T-helper 2 cell treated with Interferon-gamma antibody and Interleukin-4, amounts not matched to agents 5 μg/mL and 100 μg/mL, for 36 hours (primary cell): Measurements from ENCODE around the gene SLIT1.

Source experiments
- DNase-seq: peaks from one replicate; pipeline ENCODE4 v3.0.0; 2021; ENCODE audit warnings: low spot score
- H3K27ac Mint-ChIP-seq: one replicate; pipeline ENCODE4 v1.8.0; 2021; ENCODE audit warnings: mild to moderate bottlenecking, mixed read lengths
- H3K27me3 Mint-ChIP-seq: one replicate; pipeline ENCODE4 v1.8.0; 2021; ENCODE audit warnings: low read depth, mixed read lengths
- H3K36me3 Mint-ChIP-seq: one replicate; pipeline ENCODE4 v1.8.0; 2021; ENCODE audit warnings: low read depth, mixed read lengths
- H3K4me1 Mint-ChIP-seq: one replicate; pipeline ENCODE4 v1.8.0; 2021; ENCODE audit warnings: low read depth, mixed read lengths
- H3K4me3 Mint-ChIP-seq: one replicate; pipeline ENCODE4 v1.8.0; 2022; ENCODE audit warnings: mild to moderate bottlenecking, moderate library complexity, mixed read lengths
- H3K9me3 Mint-ChIP-seq: one replicate; pipeline ENCODE4 v1.8.0; 2021; ENCODE audit warnings: mixed read lengths

SLIT1 gene

DNA sequence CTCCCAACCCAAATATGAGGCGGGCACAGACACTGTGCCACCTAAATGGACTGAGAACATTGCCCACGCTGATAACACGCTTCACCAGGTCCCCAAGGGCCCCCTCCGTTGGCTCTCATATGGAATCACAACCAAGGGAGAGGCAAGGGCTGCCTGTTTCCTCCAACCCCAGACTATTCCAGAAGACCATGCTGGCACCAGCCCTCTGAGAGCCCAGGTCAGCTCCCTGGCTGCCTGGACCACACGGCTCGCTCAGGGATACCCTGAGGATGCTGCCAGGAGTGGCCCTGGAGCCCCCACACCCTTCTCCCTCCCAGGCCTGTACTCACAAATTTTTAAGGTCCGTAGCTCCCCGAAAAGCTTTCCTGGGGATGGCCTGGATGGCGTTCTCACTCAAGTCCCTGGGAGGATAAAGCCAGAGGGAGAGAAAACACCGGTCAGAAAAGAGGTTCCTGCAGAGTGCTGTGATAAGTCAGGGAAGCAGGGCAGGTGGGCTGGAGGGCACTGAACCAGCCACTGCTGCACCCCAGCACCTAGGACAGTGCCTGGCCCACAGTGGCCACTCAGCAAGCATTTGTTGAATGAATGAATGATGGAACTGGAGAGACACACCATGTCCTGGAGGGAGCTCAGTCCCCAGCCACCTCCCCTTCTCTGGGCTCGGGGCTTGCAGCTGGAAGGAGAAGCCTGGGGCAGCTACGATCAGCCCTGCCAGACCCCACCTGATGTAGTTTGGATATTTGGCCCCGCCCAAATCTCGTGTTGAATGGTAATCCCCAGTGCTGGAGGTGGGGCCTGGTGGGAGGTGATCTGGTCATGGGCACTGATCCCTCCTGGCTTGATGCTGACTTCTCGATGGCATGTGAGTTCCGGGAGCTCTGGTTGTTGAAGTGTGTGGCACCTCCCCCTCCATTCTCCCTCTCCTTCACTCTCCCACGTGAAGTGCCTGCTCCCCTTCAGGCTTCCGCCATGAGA lies 119.8 kb downstream of the SLIT1 start:
- Mint-ChIP-seq H3K36me3 (no peaks in the 10 kb centered on the region), H3K4me1 (peaks cover 7% of the 10 kb centered on the region), H3K27me3 (no peaks in the 10 kb centered on the region), H3K9me3 (peaks cover 8% of the 10 kb centered on the region), H3K27ac (no peak overlapping the region), H3K4me3 (no peak overlapping the region)
- DNase-seq, result no peak

- no peak for DNase-seq
- Mint-ChIP-seq H3K27ac (no peak overlapping the region), H3K4me3 (no peak overlapping the region), H3K9me3 (peaks cover 8% of the 10 kb centered on the region), H3K4me1 (peaks cover 7% of the 10 kb centered on the region), H3K27me3 (no peaks in the 10 kb centered on the region), H3K36me3 (no peaks in the 10 kb centered on the region)
These were observed 120.6 kb downstream of the SLIT1 start for GRCh38 chr10:97065128-97065527.

DNA sequence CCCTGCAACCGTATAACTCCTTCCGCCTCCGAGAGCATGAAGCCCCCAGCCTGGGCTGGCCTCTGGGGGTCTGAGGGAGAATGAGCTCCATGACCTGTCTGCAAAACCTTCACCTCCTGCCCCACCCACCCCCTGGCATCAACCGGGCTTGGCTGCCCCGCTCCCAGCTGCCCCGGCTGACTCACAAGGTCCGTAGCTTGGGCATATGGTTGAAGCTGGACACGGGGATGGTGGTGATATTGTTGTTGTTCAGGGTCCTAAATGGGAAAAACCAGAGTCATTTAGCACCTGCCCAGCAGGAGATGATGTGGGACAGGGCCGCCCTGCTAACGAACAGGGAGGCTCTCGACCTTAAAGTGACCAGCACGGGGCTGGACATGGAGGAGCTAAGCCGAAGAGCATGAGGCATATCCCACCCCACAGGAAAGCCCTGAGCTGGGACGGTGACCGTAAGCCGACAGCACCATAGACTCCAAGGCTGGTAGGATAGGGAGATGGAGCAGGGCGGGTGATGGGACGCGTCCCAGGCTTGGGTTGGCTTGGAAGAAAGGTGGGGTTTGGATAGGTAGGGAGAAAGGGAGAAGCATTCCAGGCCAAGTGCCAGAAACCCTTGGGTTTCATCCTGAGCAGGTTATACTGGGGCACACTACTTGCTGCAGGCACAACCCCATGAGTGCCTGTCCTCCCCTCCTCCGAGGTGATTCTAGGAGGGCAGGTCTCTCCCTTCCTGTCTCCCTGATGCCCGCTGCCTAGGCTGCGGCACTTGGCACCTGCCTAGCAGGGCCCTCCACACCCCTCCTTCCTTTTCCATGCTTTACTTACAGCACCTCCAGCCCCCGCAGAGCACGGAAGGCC lies 121.5 kb downstream of the SLIT1 start:
- H3K27me3 Mint-ChIP-seq, result no peaks in the 10 kb centered on the region
- no peaks in the 10 kb centered on the region for H3K36me3 Mint-ChIP-seq
- H3K27ac Mint-ChIP-seq, result no peak overlapping the region
- H3K4me3 Mint-ChIP-seq, result no peak overlapping the region
- H3K4me1 Mint-ChIP-seq, result no peaks in the 10 kb centered on the region
- no peak for DNase-seq
- H3K9me3 Mint-ChIP-seq, result peaks cover under 1% of the 10 kb centered on the region

- Mint-ChIP-seq H3K27ac (no peak overlapping the region), H3K36me3 (no peaks in the 10 kb centered on the region), H3K4me3 (no peak overlapping the region), H3K27me3 (no peaks in the 10 kb centered on the region), H3K4me1 (no peaks in the 10 kb centered on the region), H3K9me3 (no peaks in the 10 kb centered on the region)
- DNase-seq, result no peak
These were observed 122.3 kb downstream of the SLIT1 start for GRCh38 chr10:97063271-97063982.

GRCh38 chr10:97062456-97062855 lies 123.3 kb downstream of the SLIT1 start:
- Mint-ChIP-seq H3K9me3 (no peaks in the 10 kb centered on the region), H3K36me3 (no peaks in the 10 kb centered on the region), H3K4me3 (no peak overlapping the region), H3K27ac (no peak overlapping the region), H3K4me1 (no peaks in the 10 kb centered on the region), H3K27me3 (no peaks in the 10 kb centered on the region)
- DNase-seq, result no peak

DNA sequence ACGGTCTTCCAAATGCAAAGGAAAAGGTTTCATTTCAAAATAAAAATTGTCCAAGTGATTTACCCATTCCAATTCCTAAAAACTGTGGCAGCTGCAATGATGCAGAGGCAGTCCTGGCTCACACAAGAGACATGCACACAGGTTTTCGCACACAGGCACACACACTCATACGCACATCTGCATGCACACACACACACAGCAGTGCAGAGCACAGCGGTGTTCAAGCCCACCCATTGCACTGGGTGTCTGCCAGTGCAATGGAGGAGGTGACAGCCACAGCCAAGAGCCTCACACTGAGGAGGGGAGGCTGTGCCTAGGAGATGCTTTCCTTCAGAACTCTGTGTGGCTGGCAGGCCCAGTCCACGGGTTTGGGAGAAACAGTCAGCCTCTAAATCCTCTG lies 123.7 kb downstream of the SLIT1 start:
- Mint-ChIP-seq H3K4me3 (no peak overlapping the region), H3K36me3 (no peaks in the 10 kb centered on the region), H3K4me1 (no peaks in the 10 kb centered on the region), H3K27me3 (no peaks in the 10 kb centered on the region), H3K27ac (no peak overlapping the region), H3K9me3 (no peaks in the 10 kb centered on the region)
- no peak for DNase-seq

GRCh38 chr10:97061423-97061822 lies 124.3 kb downstream of the SLIT1 start:
- Mint-ChIP-seq H3K36me3 (no peaks in the 10 kb centered on the region), H3K9me3 (no peaks in the 10 kb centered on the region), H3K27ac (no peak overlapping the region), H3K4me1 (no peaks in the 10 kb centered on the region), H3K4me3 (no peak overlapping the region), H3K27me3 (no peaks in the 10 kb centered on the region)
- no peak for DNase-seq

DNA sequence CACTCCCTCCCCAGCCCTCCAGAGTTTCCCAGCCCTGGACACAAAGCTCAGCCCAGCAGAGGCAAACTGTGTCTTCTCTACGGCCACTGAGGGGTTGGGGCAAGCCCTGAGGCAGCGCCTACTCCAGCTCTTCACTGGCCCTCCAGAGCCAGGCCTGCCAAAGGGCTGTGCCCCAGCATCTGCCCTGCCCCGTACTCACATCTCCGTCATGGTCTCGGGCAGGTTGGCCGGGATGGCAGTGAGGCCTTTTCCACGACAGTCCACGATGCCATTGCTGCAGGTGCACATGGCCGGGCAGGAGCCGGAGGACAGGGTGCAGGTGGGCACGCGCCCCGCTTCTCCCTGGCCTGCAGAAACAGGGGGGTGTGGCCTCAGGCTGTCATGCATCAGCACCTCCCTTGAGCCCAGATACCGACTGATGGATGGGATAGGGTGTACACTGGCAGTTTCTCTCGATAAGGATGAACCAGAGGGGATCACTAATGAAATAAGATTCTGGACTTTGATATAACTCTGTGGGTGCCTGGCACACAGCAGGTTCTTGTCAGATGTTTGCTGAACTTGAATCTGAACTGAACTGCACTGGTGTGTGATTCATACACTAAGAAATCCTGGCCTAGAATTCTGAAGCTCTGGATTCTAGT lies 125.2 kb downstream of the SLIT1 start:
- H3K4me3 Mint-ChIP-seq, result no peak overlapping the region
- DNase-seq, result no peak
- H3K4me1 Mint-ChIP-seq, result no peaks in the 10 kb centered on the region
- H3K9me3 Mint-ChIP-seq, result no peaks in the 10 kb centered on the region
- no peaks in the 10 kb centered on the region for H3K27me3 Mint-ChIP-seq
- H3K27ac Mint-ChIP-seq, result no peak overlapping the region
- H3K36me3 Mint-ChIP-seq, result no peaks in the 10 kb centered on the region

DNA sequence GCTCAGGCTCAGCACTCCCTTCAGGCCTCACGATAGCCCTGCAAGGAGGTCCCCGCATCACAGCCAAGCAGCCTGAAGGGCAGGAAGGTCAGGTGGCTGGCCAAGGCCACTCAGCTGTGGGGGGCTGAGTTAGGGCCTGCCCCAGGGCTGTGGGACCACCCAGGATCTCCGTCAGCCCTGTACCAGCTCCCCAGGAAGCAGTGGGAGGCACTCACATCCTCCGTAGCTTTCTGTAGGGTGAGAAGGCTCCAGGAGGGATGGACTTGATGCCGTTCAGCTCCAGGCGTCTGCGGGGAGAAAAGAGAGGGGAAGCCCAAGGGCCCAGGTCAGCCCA lies 125.9 kb downstream of the SLIT1 start:
- DNase-seq, result no peak
- no peaks in the 10 kb centered on the region for H3K36me3 Mint-ChIP-seq
- no peaks in the 10 kb centered on the region for H3K27me3 Mint-ChIP-seq
- H3K27ac Mint-ChIP-seq, result no peak overlapping the region
- no peaks in the 10 kb centered on the region for H3K9me3 Mint-ChIP-seq
- no peaks in the 10 kb centered on the region for H3K4me1 Mint-ChIP-seq
- no peak overlapping the region for H3K4me3 Mint-ChIP-seq

DNA sequence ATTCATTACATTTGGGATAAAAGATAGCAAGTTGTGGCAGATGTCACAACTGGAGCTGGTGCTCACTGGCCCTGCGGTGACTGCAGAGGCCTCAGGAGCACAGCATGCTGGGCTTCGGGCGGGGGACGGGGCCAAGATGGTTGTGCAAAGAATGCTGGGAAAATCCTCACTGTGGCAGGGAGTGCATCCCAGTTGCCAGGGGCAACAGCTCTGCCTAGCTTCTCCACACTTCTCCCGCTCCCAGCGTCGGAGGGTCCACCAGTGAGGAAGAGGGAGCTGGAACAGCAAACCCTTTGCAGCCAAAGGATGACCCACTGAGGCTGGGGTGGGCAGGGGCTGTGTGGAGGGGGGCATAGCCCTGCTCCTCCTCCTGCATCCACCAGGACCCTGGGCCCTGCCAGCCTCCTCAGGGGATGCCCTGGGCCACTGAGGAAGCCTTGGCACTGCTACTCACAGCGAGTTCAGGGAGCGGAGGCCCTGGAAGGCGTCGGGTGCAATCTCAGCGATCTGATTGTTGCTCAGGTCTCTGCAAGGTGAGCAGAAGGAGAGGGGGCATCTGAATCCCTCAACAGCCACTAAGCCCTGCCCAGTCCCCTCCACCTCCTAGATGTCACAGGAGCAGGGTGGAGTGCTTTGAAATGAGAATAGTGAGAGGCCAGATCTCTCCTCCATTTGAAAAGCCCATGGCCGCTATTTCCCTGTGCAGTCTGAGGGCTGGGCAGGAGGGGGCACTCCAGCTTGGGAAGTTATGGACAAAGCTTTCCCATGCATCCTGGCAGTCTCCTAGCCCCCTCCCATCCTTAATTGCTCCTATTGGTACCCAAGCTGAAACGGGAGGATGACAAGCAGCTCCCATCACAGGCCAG lies 126.5 kb downstream of the SLIT1 start:
- peaks cover under 1% of the 10 kb centered on the region for H3K27me3 Mint-ChIP-seq
- H3K27ac Mint-ChIP-seq, result no peak overlapping the region
- no peak overlapping the region for H3K4me3 Mint-ChIP-seq
- no peaks in the 10 kb centered on the region for H3K9me3 Mint-ChIP-seq
- H3K36me3 Mint-ChIP-seq, result no peaks in the 10 kb centered on the region
- DNase-seq, result no peak
- no peaks in the 10 kb centered on the region for H3K4me1 Mint-ChIP-seq

DNA sequence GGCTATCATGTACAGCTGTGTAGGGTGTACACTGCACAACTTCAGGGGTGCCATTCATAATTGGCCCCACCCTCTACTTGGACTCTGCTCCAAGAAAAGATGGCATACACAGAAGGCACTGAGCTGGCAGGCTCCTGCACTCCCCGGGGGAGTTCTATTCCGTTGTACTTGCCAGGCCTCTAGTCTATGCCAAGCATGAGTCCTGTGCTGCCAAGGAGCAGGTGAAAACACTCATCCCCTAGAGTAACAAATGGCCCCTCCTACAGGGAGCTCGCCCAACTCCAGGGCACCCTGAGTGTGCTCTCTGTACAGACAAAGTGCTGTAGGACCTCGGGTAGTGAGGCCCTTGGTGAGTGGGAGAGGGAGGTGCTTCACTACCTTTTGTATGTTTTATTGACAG lies 127.2 kb downstream of the SLIT1 start:
- Mint-ChIP-seq H3K4me1 (no peaks in the 10 kb centered on the region), H3K27ac (no peak overlapping the region), H3K27me3 (peaks cover 5% of the 10 kb centered on the region), H3K4me3 (no peak overlapping the region), H3K9me3 (no peaks in the 10 kb centered on the region), H3K36me3 (no peaks in the 10 kb centered on the region)
- no peak for DNase-seq

DNA sequence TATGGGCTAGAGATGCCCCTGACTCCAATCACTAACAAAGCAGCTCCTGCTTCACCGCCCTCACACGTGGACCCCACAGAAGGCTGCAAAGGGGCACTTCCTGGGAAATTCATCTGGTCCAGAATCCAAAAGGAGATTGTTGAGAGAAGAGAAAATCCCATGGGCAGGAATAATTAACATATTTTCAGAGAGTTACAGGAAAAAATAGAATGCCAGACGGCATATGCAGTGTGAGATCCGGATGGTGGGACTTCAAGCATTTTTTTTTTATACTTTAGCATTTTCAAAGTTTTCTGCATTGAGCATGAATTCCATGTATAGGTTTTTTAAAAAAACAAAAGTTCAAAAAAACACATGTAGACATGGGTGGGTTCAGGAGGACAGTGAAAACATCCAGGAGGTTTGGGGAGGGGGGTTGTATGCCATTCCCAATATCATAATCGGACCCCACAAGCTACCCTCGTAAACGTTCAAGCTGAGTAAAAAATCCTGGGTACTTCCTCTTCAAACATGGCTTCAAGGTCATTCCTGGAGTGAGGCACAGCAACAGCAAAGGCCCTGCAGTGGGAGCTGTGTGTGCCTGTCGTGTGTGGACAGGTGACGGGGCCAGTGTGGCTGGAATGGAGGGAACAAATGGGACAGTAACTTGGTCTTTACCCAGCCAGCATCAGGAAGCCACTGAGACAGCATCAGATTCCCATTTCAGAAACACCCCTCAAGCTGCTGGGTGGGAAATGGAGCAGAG lies 128.1 kb downstream of the SLIT1 start:
- Mint-ChIP-seq H3K9me3 (no peaks in the 10 kb centered on the region), H3K27me3 (peaks cover 7% of the 10 kb centered on the region), H3K4me3 (no peak overlapping the region), H3K27ac (no peak overlapping the region), H3K36me3 (no peaks in the 10 kb centered on the region), H3K4me1 (no peaks in the 10 kb centered on the region)
- DNase-seq, result no peak
